ENCODE data around the gene MARS2. TPM values are rescaled to one million over a fixed set of nuclear protein-coding genes. Genes with fewer than 3 reads are reported as not detected.
"Not testable (repeated sequence)": the region's sequence is repeated elsewhere in the genome, so short reads cannot be mapped to it uniquely, and the experiment has no call there.

The MARS2 gene
- total and polyA plus RNA-seq, 2 donors (not counting 1 experiment from before 2014, with no cell fraction given): 1.5 to 3.3 TPM

DNA sequence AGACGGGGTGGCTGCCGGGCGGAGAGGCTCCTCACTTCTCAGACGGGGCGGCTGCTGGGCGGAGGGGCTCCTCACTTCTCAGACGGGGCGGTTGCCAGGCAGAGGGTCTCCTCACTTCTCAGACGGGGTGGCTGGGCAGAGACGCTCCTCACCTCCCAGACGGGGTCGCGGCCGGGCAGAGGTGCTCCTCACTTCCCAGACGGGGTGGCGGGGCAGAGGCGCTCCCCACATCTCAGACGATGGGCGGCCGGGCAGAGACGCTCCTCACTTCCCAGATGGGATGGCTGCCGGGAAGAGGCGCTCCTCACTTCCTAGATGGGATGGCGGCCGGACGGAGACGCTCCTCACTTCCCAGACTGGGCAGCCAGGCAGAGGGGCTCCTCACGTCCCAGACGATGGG, 8.6 kb upstream of the MARS2 start:
- H2AFZ ChIP-seq (ENCODE audit: low read length): not testable (repeated sequence)

DNA sequence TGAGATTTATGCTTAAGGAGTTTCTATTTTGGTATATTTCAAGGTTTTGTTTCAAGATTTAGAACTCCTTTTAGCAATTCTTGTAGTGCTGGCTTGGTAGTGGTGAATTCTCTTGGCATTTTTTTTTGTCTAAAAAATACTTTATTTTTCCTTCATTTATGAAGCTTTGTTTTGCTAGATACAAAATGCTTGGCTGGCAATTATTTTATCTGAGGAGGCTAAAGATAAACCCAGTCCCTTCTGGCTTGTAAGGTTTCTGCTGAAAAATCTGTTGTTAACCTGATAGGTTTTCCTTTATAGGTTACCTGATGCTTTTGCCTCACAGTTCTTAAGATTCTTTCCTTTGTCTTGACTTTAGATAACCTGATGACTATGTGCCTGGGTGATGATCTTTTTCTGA, 5.4 kb upstream of the MARS2 start:
- H3K27me3 ChIP-seq (ENCODE audit: control insufficient read depth, insufficient read depth, low read length); H3K4me1 ChIP-seq (ENCODE audit: control insufficient read depth, extremely low read depth, insufficient read depth, low read length); H3K36me3 ChIP-seq (ENCODE audit: control insufficient read depth, insufficient read depth, low read length); H3K9ac ChIP-seq (ENCODE audit: insufficient read depth, low read length); H4K20me1 ChIP-seq (ENCODE audit: control insufficient read depth, extremely low read depth, insufficient read depth, low read length); H3K4me3 ChIP-seq (replicated peaks in 1 of 4; ENCODE audit: control extremely low read depth in 1 of 4, insufficient read depth in 1 of 4, low read depth in 3 of 4, low read length in 4 of 4); H3K27ac ChIP-seq (ENCODE audit: insufficient read depth, low read length); H2AFZ ChIP-seq (ENCODE audit: low read length); DNase-seq (ENCODE audit: low read depth in 2 of 2); H3K4me2 ChIP-seq (ENCODE audit: extremely low read depth, insufficient read depth, low read length); H3K79me2 ChIP-seq (ENCODE audit: control insufficient read depth, insufficient read depth, low read length); H3K9me3 ChIP-seq (ENCODE audit: control insufficient read depth, insufficient read depth, low read depth, low read length): not testable (repeated sequence)

More for the DNA sequence above, 8.6 kb upstream of the MARS2 start:
- not testable (repeated sequence) for H3K36me3 ChIP-seq (ENCODE audit: control insufficient read depth, insufficient read depth, low read length); H3K4me3 ChIP-seq (replicated peaks in 1 of 4; ENCODE audit: control extremely low read depth in 1 of 4, insufficient read depth in 1 of 4, low read depth in 3 of 4, low read length in 4 of 4); H3K79me2 ChIP-seq (ENCODE audit: control insufficient read depth, insufficient read depth, low read length); H4K20me1 ChIP-seq (ENCODE audit: control insufficient read depth, extremely low read depth, insufficient read depth, low read length); H3K4me1 ChIP-seq (ENCODE audit: control insufficient read depth, extremely low read depth, insufficient read depth, low read length); H3K27me3 ChIP-seq (ENCODE audit: control insufficient read depth, insufficient read depth, low read length); DNase-seq (ENCODE audit: low read depth in 2 of 2); H3K27ac ChIP-seq (ENCODE audit: insufficient read depth, low read length); H3K4me2 ChIP-seq (ENCODE audit: extremely low read depth, insufficient read depth, low read length); H3K9ac ChIP-seq (ENCODE audit: insufficient read depth, low read length); H3K9me3 ChIP-seq (ENCODE audit: control insufficient read depth, insufficient read depth, low read depth, low read length)

DNA sequence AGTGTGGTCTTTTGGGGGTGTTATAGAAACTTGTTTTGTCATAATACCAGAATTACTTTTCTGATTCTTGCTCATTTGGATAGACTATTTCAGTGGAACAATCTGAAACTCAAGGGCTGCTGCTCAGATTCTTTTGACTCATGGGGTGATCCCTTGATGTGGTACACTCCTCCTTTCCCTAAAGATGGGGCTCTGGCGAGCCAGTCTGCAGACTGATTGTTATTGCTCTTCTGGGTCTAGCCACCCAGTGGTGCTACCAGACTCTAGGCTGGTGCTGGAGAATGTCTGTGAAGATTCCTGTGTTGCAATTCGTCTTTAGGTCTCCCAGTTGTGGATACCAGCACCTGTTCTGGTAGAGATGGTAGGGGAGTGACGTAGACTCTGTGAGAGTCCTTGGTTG, 4.2 kb upstream of the MARS2 start:
- no peak overlapping the region for H2AFZ ChIP-seq (ENCODE audit: low read length)

DNA sequence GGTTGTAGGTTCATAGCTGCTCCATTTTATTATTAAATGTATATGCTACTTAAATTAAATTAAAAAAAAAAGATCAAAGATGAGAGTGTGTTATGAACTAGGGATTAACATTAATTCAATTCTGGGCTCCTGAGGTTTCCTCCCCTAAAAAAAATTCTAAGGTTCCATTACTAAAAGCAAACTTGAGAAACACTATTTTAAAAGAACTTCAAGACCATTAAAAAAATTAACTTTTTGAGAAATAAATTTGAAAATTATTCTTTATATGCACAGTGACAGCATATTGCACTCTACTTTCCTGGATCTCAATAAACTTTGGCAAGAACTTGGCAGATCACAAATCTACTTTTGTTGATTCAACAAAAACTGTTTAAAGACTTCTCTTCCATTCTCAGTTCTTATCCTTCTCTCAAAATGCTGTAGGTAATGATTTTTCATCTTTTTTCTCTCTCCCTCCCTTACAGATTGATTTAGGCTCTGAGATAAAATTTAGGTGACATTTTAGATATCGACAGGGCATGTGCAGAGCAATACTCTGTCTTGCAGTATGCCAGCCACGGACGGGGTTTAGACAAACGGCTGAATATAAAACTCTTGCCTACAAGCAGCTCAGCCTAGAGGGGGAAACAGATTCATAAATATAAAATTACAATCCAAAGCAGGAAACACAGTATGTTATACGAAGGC, 592 bp upstream of the MARS2 start:
- Histone ChIP-seq H3K79me2 (ENCODE audit: control insufficient read depth, insufficient read depth, low read length) (peaks cover 28% of the 10 kb centered on the region), H4K20me1 (ENCODE audit: control insufficient read depth, extremely low read depth, insufficient read depth, low read length) (no peaks in the 10 kb centered on the region), H3K27me3 (ENCODE audit: control insufficient read depth, insufficient read depth, low read length) (no peaks in the 10 kb centered on the region), H2AFZ (ENCODE audit: low read length) (peak overlapping the region; percentile 89), H3K27ac (ENCODE audit: insufficient read depth, low read length) (peak overlapping the region; percentile 64), H3K36me3 (ENCODE audit: control insufficient read depth, insufficient read depth, low read length) (no peaks in the 10 kb centered on the region), H3K4me1 (ENCODE audit: control insufficient read depth, extremely low read depth, insufficient read depth, low read length) (peaks cover 8% of the 10 kb centered on the region), H3K4me2 (ENCODE audit: extremely low read depth, insufficient read depth, low read length) (peak overlapping the region; percentile 83), H3K4me3 (replicated peaks in 1 of 4; ENCODE audit: control extremely low read depth in 1 of 4, insufficient read depth in 1 of 4, low read depth in 3 of 4, low read length in 4 of 4) (peak overlapping the region; percentile 42 to 92 (median 67)), H3K9me3 (ENCODE audit: control insufficient read depth, insufficient read depth, low read depth, low read length) (no peaks in the 10 kb centered on the region), H3K9ac (ENCODE audit: insufficient read depth, low read length) (peak overlapping the region; percentile 51)
- no peak for DNase-seq (ENCODE audit: low read depth in 2 of 2)
- TF ChIP-seq EZH2 (IDR thresholded peaks at IDR 0.05; ENCODE audit: low read length, missing control alignments): no peak
- TF ChIP-seq, protein P1, sequence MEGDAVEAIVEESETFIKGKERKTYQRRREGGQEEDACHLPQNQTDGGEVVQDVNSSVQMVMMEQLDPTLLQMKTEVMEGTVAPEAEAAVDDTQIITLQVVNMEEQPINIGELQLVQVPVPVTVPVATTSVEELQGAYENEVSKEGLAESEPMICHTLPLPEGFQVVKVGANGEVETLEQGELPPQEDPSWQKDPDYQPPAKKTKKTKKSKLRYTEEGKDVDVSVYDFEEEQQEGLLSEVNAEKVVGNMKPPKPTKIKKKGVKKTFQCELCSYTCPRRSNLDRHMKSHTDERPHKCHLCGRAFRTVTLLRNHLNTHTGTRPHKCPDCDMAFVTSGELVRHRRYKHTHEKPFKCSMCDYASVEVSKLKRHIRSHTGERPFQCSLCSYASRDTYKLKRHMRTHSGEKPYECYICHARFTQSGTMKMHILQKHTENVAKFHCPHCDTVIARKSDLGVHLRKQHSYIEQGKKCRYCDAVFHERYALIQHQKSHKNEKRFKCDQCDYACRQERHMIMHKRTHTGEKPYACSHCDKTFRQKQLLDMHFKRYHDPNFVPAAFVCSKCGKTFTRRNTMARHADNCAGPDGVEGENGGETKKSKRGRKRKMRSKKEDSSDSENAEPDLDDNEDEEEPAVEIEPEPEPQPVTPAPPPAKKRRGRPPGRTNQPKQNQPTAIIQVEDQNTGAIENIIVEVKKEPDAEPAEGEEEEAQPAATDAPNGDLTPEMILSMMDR (conservative IDR thresholded peaks at IDR 0.05 in 1 of 2, IDR thresholded peaks at IDR 0.05 in 1 of 2; ENCODE audit: low read depth in 1 of 2, low read length in 2 of 2): no peak

More for the DNA sequence above, 4.2 kb upstream of the MARS2 start:
- Histone ChIP-seq H3K27me3 (ENCODE audit: control insufficient read depth, insufficient read depth, low read length) (no peaks in the 10 kb centered on the region), H3K27ac (ENCODE audit: insufficient read depth, low read length) (no peak overlapping the region), H3K4me3 (replicated peaks in 1 of 4; ENCODE audit: control extremely low read depth in 1 of 4, insufficient read depth in 1 of 4, low read depth in 3 of 4, low read length in 4 of 4) (no peak overlapping the region), H3K4me1 (ENCODE audit: control insufficient read depth, extremely low read depth, insufficient read depth, low read length) (peaks cover 2% of the 10 kb centered on the region), H3K9me3 (ENCODE audit: control insufficient read depth, insufficient read depth, low read depth, low read length) (no peaks in the 10 kb centered on the region), H3K79me2 (ENCODE audit: control insufficient read depth, insufficient read depth, low read length) (peaks cover 7% of the 10 kb centered on the region), H4K20me1 (ENCODE audit: control insufficient read depth, extremely low read depth, insufficient read depth, low read length) (no peaks in the 10 kb centered on the region), H3K9ac (ENCODE audit: insufficient read depth, low read length) (no peak overlapping the region), H3K4me2 (ENCODE audit: extremely low read depth, insufficient read depth, low read length) (no peak overlapping the region), H3K36me3 (ENCODE audit: control insufficient read depth, insufficient read depth, low read length) (no peaks in the 10 kb centered on the region)
- no peak for DNase-seq (ENCODE audit: low read depth in 2 of 2)
- no peak for TF ChIP-seq EZH2 (IDR thresholded peaks at IDR 0.05; ENCODE audit: low read length, missing control alignments)
- TF ChIP-seq, protein P1 (conservative IDR thresholded peaks at IDR 0.05 in 1 of 2, IDR thresholded peaks at IDR 0.05 in 1 of 2; ENCODE audit: low read depth in 1 of 2, low read length in 2 of 2): no peak

Data from fibroblast of lung (primary cell).